ENCODE data around the gene HOXB2. TPM values are rescaled to one million over a fixed set of nuclear protein-coding genes. Genes with fewer than 3 reads are reported as not detected.

The HOXB2 gene
- total RNA-seq, 1 donor from 2014 or later: 43.7 TPM

DNA sequence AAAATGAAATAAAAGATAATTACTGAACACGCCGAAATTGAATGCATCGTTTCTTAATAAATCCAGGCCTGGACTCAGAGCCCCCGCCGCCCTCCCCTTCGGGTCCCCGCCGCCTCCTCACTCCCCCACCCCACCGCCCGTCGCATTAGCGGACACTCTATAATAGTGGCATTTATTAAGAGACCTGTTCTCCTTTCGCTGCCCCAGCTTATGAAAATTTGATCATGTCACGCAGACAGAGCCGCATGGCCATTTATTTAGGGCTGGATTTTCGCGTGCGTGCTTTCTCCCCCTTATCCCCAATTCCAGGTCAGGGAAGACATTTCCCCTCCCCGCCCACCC lies 6.3 kb upstream of the HOXB2 start:
- H3K4me3 ChIP-seq (ENCODE audit: low read depth, low read length): no peak overlapping the region
- TF ChIP-seq, protein P1, sequence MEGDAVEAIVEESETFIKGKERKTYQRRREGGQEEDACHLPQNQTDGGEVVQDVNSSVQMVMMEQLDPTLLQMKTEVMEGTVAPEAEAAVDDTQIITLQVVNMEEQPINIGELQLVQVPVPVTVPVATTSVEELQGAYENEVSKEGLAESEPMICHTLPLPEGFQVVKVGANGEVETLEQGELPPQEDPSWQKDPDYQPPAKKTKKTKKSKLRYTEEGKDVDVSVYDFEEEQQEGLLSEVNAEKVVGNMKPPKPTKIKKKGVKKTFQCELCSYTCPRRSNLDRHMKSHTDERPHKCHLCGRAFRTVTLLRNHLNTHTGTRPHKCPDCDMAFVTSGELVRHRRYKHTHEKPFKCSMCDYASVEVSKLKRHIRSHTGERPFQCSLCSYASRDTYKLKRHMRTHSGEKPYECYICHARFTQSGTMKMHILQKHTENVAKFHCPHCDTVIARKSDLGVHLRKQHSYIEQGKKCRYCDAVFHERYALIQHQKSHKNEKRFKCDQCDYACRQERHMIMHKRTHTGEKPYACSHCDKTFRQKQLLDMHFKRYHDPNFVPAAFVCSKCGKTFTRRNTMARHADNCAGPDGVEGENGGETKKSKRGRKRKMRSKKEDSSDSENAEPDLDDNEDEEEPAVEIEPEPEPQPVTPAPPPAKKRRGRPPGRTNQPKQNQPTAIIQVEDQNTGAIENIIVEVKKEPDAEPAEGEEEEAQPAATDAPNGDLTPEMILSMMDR (conservative IDR thresholded peaks at IDR 0.05; ENCODE audit: low read depth, low read length): no peak
- DNase-seq (ENCODE audit: low read depth): no peak

DNA sequence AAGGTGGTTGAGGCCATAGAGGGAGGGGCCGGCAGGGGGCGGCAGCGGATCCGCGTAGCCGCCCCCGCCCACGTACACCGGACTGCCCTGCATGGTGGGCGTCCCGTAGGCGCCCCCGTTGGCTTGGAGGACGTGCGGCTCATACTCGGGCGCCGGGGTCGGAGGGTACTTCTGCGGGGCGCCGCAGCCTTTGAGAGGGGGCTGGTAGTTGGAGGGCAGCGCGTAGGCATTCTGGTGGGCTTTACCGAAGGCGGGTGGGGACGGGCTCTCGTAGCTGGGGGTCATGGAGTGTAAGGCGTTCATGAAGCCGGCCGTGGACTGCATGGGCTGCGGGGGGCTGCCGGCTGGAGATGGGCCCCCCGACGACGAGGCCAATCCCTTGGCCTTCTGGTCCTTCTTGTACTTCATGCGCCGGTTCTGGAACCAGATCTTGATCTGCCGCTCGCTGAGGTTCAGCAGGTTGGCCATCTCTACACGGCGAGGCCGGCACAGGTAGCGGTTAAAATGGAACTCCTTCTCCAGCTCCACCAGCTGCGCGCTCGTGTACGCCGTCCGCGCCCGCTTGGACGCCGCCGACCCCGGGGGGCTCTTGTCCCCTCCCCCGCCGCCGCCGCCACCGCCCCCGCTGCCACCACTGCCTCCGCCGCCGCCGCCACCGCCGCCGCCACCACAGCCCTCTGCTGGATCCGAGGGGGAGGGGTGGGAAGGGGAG lies 5.7 kb upstream of the HOXB2 start:
- DNase-seq (ENCODE audit: low read depth): no peak
- H3K4me3 ChIP-seq (ENCODE audit: low read depth, low read length): peak overlapping the region; percentile 9
- TF ChIP-seq, protein P1 (conservative IDR thresholded peaks at IDR 0.05; ENCODE audit: low read depth, low read length): no peak

DNA sequence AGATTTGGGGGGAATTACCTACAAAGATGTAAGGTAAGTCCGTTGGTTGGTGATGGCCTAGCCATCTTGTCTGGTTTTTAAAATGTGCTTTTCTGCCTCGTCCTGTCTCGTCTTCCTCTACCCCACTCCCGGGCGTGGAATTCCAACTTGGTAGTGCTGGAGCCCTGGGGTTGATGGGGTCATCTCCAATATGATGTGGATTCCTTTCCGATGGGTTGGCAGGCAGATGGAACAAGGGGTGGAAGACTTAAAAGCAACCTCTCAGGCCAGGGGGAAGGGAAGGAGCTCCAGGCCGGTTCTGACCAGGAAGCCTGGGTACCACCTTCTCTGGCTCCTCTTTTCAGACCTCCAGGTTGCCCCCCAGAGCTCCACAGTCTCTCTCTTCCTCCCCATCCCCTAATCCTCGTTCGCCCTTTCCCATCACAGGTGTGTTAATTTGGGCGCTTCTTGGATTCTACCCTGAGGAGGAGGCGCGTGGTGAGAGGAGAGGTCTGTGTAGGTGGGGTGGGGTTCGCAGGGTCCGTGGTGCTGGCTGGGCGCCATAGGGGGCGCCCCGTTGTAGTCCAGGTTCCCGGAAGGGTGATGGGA lies 5.1 kb upstream of the HOXB2 start:
- no peak for DNase-seq (ENCODE audit: low read depth)
- H3K4me3 ChIP-seq (ENCODE audit: low read depth, low read length): peak overlapping the region; percentile 9
- TF ChIP-seq, protein P1 (conservative IDR thresholded peaks at IDR 0.05; ENCODE audit: low read depth, low read length): peak; percentile 23

DNA sequence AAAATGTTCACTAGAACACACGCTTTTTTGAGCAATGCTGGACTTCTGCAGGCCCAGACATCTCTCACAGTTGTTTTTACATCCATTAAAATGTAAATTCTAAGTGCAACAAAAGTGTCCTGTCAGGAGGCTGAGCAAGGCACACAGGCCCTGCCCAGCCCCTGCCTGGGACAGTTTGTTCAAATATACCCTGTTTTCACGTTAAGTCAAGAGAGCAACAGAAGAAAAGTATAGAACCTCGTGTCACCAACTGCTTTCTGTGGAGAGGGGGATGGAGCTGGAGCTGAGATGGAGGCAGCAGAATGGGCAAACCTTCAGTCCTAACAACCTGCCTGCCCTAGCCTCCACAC lies 4.3 kb upstream of the HOXB2 start:
- TF ChIP-seq, protein P1 (conservative IDR thresholded peaks at IDR 0.05; ENCODE audit: low read depth, low read length): no peak
- DNase-seq (ENCODE audit: low read depth): no peak
- H3K4me3 ChIP-seq (ENCODE audit: low read depth, low read length): no peak overlapping the region

DNA sequence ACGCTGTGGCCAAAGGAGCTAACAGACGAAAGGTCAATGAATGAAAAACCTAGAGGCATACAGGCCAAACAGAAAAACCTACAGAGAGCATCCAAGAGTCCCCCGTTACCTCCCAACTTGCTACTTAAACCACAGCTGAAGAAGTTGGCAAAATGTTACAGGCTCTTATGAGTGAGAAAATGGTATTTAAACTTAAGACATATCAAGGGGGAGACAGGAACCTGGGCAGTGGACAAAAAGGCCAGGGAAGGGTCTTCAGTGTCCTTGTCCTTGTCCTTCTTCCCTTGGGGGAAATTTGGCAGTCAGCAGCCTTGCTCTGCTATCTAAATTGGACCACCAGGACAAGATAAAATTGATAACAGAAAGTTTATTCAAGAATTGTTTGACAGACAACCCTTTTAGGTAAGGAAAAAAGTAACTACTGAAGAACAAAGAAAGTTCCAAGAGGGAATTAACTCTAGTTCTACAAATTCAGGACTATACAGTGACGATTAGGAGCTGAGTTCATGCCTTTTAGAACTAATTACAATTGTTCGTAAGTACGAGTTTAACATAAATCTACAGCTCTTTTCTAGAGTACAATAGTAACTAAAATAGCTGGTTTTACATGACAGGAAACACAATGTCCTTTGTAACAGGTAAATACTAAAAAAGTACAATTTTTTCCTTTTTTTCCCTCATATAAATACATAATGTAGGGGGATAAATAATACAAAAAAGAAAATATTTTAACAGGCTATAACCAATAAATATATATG lies 3.8 kb upstream of the HOXB2 start:
- TF ChIP-seq, protein P1 (conservative IDR thresholded peaks at IDR 0.05; ENCODE audit: low read depth, low read length): no peak
- peak overlapping the region; percentile 10 for H3K4me3 ChIP-seq (ENCODE audit: low read depth, low read length)
- DNase-seq (ENCODE audit: low read depth): no peak

DNA sequence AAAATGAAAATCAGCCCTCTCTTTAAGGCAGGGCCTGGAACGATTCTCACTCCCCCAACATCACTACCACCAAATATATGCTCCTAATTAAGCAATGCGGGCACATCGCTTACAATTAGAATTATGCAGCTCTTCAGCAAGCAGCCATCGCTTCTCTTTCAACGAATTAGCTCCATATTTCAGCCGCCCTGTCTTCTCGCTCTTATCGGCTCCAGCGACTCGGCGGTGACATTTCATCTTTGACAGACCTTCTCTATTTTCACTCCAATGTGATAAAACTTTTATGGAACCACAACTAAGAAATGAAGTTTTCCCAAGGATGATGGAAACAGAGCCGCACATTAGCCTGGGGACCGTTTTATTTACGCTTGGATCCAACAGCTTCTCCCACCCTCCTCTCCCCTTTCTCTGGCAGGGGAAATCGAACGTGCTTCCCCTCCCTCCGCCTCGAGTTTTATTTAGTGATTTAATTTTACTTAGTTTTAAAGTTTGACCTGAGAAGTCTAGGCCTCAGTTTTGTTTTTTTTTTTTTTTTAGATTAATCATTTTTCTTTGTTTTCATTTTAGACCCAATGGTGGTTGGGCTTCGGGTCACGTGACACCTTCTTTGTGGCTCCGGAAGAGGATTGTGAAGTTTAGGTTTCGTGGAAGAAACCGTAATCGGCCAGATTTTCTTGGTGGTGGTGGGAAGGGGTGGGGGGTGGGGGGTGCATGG lies 3.1 kb upstream of the HOXB2 start:
- peak overlapping the region; percentile 35 for H3K4me3 ChIP-seq (ENCODE audit: low read depth, low read length)
- TF ChIP-seq, protein P1 (conservative IDR thresholded peaks at IDR 0.05; ENCODE audit: low read depth, low read length): no peak
- DNase-seq (ENCODE audit: low read depth): no peak

Measured in epithelial cell of proximal tubule (primary cell).